Prostate gland (tissue), 2 donors: ENCODE data around the gene PTPRM.

Experiments used
- POLR2A ChIP-seq: fragments of 450-650 bp; IDR thresholded peaks from one replicate; pipeline ENCODE4 v1.6.1; 2016; ENCODE audit warnings: antibody characterized with exemption, mild to moderate bottlenecking
- POLR2AphosphoS5 ChIP-seq: sonication (generic); formaldehyde crosslinking; IDR thresholded peaks from one replicate; pipeline ENCODE4 v1.6.1; 2017; ENCODE audit warnings: antibody characterized with exemption
- TF ChIP-seq, protein P1 (sequence below), 4 experiments: fragments of 200-600 bp in 2 of 4; fragments of 450-650 bp in 2 of 4; sonication (generic) in 2 of 4; IDR thresholded peaks; 1 replicate in 3 of 4; 2 replicates in 1 of 4; pipeline ENCODE4 v1.5.1; 2016 to 2019; ENCODE audit warnings: antibody characterized with exemption in 4 of 4, mild to moderate bottlenecking in 2 of 4, moderate library complexity in 2 of 4

DNA sequence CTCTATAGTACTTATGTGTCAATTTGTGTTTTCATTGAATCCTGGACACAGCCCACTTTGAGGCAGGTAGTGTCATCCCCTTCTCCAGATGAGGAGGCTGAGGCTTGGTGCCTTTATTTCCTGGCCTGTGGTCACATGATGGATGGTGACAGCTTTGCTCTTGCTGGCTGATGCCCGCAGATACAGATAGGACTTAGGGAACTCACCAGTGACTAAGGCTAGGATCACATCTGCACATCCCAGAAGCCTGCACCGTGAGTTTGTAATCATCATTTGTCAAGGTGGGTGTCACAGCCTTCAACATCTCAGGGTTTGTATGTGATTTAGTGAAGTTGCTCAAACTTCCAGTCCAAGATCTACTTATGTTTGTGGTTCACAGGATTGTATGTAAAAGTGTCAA, 747.0 kb downstream of the PTPRM start:
- TF ChIP-seq, protein P1, sequence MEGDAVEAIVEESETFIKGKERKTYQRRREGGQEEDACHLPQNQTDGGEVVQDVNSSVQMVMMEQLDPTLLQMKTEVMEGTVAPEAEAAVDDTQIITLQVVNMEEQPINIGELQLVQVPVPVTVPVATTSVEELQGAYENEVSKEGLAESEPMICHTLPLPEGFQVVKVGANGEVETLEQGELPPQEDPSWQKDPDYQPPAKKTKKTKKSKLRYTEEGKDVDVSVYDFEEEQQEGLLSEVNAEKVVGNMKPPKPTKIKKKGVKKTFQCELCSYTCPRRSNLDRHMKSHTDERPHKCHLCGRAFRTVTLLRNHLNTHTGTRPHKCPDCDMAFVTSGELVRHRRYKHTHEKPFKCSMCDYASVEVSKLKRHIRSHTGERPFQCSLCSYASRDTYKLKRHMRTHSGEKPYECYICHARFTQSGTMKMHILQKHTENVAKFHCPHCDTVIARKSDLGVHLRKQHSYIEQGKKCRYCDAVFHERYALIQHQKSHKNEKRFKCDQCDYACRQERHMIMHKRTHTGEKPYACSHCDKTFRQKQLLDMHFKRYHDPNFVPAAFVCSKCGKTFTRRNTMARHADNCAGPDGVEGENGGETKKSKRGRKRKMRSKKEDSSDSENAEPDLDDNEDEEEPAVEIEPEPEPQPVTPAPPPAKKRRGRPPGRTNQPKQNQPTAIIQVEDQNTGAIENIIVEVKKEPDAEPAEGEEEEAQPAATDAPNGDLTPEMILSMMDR (IDR thresholded peaks at IDR 0.05), result no peak
- TF ChIP-seq POLR2A, result no peak
- TF ChIP-seq POLR2AphosphoS5, result no peak
